CD4-positive, alpha-beta T cell treated with Interferon alpha-2 for 1 hour (primary cell): ENCODE results near the gene ARMH3.

Source experiments
- DNase-seq, 2 donors: peaks; one replicate each; pipeline ENCODE4 v3.0.0-alpha.2; 2020 to 2022

The ARMH3 gene

GRCh38 chr10:101827919-101828600 is 227.9 kb downstream of the ARMH3 start:
- DNase-seq: no peak

GRCh38 chr10:101826852-101827434 is 229.0 kb downstream of the ARMH3 start:
- no peak for DNase-seq

- no peak for DNase-seq
These were observed 231.2 kb downstream of the ARMH3 start for GRCh38 chr10:101824736-101825135.

GRCh38 chr10:101818872-101819633 is 236.9 kb downstream of the ARMH3 start:
- no peak for DNase-seq

- peak; percentile 99 to 100 for DNase-seq
These were observed 237.7 kb downstream of the ARMH3 start, which contains the start of gene OGA for GRCh38 chr10:101818119-101818871. OGA (minus strand) TSS chr10:101818444; CDS start chr10:101818022, 422 bp downstream.

GRCh38 chr10:101817337-101818118 is 238.4 kb downstream of the ARMH3 start:
- peak in 1 of 2 donors; percentile 35 for DNase-seq

GRCh38 chr10:101816913-101817336 is 239.0 kb downstream of the ARMH3 start:
- DNase-seq: no peak

GRCh38 chr10:101816376-101816775 is 239.6 kb downstream of the ARMH3 start:
- DNase-seq: no peak

GRCh38 chr10:101814466-101815071 is 241.4 kb downstream of the ARMH3 start:
- DNase-seq: peak in 1 of 2 donors; percentile 16

- no peak for DNase-seq
These were observed 243.4 kb downstream of the ARMH3 start for GRCh38 chr10:101812606-101813005.

GRCh38 chr10:101807158-101807557 is 248.8 kb downstream of the ARMH3 start:
- no peak for DNase-seq

GRCh38 chr10:101803511-101803910 is 252.5 kb downstream of the ARMH3 start:
- no peak for DNase-seq

GRCh38 chr10:101797403-101798059 is 258.4 kb downstream of the ARMH3 start:
- no peak for DNase-seq
